C4-2B (cell line): ENCODE results near the gene ZNF121.
"Not testable (repeated sequence)": the region's sequence is repeated elsewhere in the genome, so short reads cannot be mapped to it uniquely, and the experiment has no call there.

ENCODE experiments used
- H3K27ac ChIP-seq: fragments of 450-650 bp; 2 replicates; pipeline ENCODE4 v1.5.1; 2017
- ZFX ChIP-seq: fragments of 450-650 bp; IDR thresholded peaks from 2 replicates; pipeline ENCODE4 v1.6.1; 2017
- TF ChIP-seq, protein P1 (sequence below): fragments of 450-650 bp; conservative IDR thresholded peaks from 2 replicates; pipeline ENCODE4 v1.5.1; 2017; ENCODE audit warnings: mild to moderate bottlenecking

ZNF121 gene

DNA sequence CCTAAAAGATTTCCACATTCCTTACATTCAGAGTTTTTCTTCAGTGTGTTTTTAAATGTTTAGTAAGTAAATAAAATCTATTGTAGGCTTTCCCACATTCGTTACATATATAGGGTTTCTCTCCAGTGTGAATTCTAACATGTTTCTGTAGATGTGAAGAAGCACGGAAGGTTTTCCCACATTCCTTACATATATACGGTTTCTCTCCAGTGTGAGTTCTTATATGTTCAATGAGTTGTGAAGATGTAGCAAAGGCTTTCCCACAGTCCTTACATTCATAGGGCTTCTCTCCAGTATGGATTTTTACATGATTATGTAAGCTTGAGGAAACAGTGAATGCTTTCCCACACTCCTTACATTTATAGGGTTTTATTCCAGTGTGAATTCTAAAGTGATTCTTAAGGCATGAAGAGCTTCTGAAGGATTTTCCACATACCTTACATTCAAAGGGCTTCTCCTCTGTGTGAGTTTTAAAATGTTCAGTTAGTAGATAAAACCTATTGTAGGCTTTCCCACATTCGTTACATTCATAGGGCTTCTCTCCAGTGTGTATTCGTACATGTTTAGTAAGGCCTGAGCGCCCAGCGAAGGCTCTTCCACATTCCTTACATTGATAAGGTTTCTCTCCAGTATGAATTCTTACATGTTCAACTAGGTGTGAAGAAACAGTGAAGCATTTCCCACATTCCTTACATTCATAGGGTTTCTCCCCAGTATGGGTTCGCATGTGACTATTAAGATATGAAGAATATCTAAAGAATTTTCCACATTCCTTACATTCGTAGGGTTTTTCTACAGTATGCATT lies 18.2 kb downstream of the ZNF121 start:
- H3K27ac ChIP-seq, result no peak overlapping the region
- TF ChIP-seq ZFX, result no peak
- TF ChIP-seq, protein P1, sequence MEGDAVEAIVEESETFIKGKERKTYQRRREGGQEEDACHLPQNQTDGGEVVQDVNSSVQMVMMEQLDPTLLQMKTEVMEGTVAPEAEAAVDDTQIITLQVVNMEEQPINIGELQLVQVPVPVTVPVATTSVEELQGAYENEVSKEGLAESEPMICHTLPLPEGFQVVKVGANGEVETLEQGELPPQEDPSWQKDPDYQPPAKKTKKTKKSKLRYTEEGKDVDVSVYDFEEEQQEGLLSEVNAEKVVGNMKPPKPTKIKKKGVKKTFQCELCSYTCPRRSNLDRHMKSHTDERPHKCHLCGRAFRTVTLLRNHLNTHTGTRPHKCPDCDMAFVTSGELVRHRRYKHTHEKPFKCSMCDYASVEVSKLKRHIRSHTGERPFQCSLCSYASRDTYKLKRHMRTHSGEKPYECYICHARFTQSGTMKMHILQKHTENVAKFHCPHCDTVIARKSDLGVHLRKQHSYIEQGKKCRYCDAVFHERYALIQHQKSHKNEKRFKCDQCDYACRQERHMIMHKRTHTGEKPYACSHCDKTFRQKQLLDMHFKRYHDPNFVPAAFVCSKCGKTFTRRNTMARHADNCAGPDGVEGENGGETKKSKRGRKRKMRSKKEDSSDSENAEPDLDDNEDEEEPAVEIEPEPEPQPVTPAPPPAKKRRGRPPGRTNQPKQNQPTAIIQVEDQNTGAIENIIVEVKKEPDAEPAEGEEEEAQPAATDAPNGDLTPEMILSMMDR, result no peak

DNA sequence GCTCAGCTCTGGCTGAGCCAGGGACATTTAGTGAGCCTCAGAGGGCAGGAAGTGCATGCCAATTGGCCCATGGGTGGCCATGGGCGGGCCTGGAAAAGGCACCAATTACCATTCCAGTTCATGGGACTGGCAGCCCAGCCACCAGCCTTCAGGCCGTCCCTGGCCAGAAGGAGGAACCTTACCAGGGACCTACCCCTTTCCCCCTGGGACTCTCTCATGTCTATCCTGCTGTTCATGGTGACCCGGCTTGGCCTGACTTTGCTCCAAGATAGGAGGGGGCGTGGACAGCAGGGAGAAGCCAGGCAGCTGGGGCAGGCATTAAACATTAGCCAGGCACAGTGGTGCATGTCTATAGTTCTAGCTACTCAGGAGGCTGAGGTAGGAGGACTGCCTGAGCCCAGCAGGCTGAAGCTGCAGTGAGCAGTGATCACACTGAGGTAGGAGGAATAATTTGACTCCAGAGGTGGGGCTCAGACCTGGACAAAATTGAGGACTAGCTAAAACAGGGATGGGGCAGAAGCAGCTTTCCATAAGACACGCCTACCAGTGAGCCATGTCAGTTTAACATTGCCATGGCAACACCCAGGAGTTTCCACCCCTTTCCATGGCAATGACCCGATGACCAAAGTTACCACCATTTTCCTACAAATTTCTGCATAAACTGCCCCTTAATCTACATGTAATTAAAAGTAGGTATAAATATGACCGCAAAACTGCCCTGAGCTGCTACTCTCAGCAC lies 31.6 kb downstream of the ZNF121 start:
- TF ChIP-seq, protein P1, result no peak
- TF ChIP-seq ZFX, result no peak
- no peak overlapping the region for H3K27ac ChIP-seq

DNA sequence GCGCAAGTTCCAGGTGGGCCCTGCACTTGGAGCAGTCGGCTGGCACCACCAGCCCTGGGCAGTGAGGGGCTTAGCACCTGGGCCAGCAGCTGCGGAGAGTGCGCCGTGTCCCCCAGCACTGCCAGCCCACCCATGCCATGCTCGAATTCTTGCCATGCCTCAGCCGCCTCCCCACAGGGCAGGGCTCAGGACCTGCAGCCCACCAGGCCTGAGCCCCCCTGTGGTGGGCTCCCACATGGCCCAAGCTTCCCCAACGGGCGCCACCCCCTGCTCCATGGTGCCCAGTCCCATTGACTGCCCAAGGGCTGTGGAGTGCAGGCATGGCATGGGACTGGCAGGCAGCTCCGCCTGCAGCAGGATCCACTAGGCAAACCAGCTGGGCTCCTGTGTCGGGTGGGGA lies 36.4 kb downstream of the ZNF121 start:
- no peak overlapping the region for H3K27ac ChIP-seq
- no peak for TF ChIP-seq ZFX
- TF ChIP-seq, protein P1, result no peak

DNA sequence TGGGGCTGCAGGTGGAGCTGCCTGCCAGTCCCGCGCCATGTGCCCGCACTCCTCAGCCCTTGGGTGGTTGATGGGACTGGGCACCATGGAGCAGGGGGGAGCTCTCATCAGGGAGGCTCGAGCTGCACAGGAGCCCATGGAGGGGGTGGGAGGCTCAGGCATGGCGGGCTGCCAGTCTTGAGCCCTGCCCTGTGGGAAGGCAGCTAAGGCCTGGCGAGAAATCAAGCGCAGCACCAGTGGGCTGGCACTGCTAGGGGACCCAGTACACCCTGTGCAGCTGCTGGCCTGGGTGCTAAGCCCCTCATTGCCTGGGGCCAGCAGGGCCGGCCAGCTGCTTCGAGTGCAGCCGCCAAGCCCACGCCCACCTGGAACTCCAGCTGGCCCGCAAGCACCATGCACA lies 43.0 kb downstream of the ZNF121 start:
- not testable (repeated sequence) for H3K27ac ChIP-seq

DNA sequence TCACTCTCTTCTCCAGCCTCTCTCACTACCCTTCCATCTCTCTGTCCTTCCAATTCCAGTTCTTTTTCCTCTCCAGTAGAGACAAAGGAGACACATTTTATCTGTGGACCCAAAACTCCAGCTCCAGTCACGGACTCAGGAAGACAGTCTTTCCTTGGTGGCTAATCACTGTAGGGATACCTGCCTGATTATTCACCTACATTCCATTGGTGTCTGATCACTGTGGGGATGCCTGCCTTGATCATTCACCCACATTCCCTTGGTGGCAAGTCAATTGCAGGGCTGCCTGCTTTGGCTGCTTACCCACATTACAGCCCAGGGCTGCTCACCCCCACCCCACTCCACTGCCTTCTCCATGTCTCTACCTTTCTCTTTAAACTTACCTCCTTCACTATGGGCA lies 44.4 kb downstream of the ZNF121 start:
- H3K27ac ChIP-seq, result not testable (repeated sequence)

DNA sequence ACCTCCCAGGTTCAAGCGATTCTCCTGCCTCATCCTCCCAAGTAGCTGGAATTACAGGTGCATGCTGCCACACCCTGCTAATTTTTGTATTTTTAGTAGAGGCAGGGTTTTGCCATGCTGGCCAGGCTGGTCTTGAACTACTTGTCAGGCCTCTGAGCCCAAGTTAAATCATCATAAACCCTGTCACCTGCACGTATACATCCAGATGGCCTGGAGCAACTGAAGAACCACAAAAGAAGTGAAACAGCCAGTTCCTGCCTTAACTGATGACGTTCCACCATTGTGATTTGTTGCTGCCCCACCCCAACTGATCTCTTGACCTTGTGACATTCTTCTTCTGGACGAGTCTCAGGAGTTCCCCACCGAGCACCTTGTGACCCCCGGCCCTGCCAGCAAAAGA lies 45.1 kb downstream of the ZNF121 start:
- peak overlapping the region; percentile 71; the same call in 1 of the 2 replicates for H3K27ac ChIP-seq

DNA sequence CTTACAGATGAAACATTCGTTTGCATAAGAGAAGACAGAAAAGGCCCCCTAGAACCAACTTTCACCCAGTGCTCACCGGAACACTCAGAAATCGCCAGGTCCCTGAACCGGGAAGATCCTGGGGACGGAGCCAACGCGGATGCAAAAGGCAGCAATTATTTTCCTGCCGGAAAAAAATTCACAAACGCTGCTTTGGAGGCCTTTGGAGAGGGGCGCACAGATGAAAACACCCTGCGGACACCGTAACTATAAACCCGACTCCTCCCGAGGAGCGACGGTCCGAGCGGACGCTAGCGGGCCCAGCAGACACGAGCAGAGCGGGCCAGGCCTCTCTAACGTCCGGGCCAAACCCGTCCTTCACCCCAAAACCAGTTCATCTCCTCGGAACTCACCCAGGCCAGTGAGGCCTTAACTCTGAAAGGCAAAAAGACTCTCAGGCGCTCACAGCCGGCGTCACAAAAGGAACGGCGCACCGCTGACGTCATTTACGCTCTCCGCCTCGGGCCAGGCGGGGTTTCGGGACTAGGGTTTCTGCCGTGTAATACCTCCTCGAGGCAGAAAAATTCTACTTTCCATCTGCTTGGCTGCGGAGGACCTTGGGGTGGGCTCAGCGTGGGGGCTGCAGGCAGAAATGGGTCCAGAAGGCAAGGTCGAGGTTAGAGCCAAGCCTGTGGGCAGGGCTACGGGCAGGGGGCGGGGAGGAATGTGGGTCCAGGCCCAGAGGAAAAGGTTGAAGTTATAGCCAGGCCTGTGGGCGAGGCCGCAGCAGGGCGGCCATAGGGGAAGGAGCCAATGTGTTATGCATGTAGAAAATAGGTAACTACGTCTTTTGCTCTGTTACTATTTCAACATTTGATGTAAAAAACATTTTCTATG lies 45.9 kb downstream of the ZNF121 start, which contains the start of gene ZNF426:
ZNF426 (minus strand) TSS at position 463 of the 876 bp plus-strand sequence. CDS start 2,413 bp downstream, outside the sequence.
- H3K27ac ChIP-seq, result peak within 1 kb of the TSS; percentile 71
- TF ChIP-seq, protein P1, result no peak
- peak; percentile 94 for TF ChIP-seq ZFX

DNA sequence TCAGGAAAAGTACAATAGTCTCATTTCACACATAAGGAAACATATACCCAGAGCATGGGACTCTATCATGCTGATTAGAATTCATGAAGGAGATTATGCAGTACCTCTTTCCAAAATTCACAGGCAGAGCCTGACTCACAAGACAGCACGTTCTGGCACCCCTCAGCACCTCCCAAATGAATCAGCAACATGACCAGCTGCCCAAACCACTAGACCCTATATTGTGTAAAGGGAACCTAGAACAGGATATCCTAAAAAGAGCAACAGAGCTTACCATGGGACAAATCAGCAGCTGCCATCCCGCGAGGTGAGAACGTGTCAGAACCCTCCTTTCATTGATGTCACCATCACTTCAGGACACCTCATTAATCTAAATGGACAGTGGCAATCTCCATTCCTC lies 48.4 kb downstream of the ZNF121 start:
- TF ChIP-seq, protein P1, result no peak
- no peak for TF ChIP-seq ZFX
- no peak overlapping the region for H3K27ac ChIP-seq
